NT2/D1 (cell line): ENCODE measurements around the gene FUT7.

Source experiments
- SUZ12 ChIP-seq: IDR thresholded peaks from 2 replicates; pipeline ENCODE4 v1.6.1; 2011; ENCODE audit not compliant: insufficient read length, insufficient read depth; ENCODE audit errors: extremely low read depth
- YY1 ChIP-seq: IDR thresholded peaks from 2 replicates; pipeline ENCODE4 v1.6.1; 2011; ENCODE audit not compliant: insufficient read length, insufficient read depth
- ZNF274 ChIP-seq: IDR thresholded peaks from 2 replicates; pipeline ENCODE4 v1.6.1; 2011; ENCODE audit warnings: mild to moderate bottlenecking, low read depth, low read length

DNA sequence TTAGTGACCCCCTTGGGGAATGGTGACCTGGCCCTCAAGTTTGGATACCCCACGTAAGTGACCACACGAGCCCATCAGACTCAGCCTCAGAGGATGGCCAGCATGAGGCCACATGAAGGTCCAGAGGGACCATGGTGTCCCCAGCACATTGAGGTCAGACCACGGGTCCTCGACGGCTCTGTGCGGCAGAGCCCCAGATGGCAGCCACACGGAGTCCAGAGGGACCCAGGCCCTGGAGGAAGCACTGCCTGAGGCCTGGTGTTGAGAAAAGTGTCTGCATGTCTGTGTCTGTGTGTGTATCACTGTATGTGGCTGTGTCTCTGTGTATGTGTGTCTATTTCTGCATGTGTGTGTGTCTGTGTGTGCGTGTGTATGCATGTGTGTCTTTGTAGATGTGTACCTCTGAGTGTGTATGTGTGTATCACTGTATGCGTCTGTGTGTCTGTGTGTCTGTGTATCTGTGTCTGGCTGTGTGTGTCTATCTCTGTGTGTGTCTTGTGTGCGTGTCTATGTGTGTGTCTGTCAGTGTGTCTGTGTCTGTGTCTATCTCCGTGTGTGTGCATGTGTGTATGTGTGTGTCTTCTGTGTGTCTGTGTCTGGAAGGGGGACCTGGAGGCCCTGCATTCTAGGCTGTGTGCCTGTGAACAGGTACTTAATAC, 48.1 kb downstream of the FUT7 start:
- TF ChIP-seq ZNF274 (no peak), SUZ12 (no peak), YY1 (no peak)
